Parathyroid adenoma (tissue), 2 donors: ENCODE measurements around the gene PTRH2.

ENCODE experiments used
- H2AFZ ChIP-seq: fragments of 300-600 bp; sonication (generic); one replicate; pipeline ENCODE4 v1.7.0; 2017; ENCODE audit warnings: antibody characterized with exemption, mild to moderate bottlenecking
- H3K27ac ChIP-seq: fragments of 300-600 bp; sonication (generic); one replicate; pipeline ENCODE4 v1.7.0; 2017
- H3K27me3 ChIP-seq: fragments of 300-600 bp; sonication (generic); one replicate; pipeline ENCODE4 v1.7.0; 2017; ENCODE audit warnings: low read length; ENCODE audit not compliant: control insufficient read depth, insufficient read depth
- H3K36me3 ChIP-seq: fragments of 300-600 bp; sonication (generic); one replicate; pipeline ENCODE4 v1.7.0; 2017; ENCODE audit warnings: low read length; ENCODE audit not compliant: control insufficient read depth, insufficient read depth
- H3K4me1 ChIP-seq: fragments of 300-600 bp; sonication (generic); one replicate; pipeline ENCODE4 v1.7.0; 2017; ENCODE audit warnings: control low read depth
- H3K4me2 ChIP-seq: fragments of 300-600 bp; sonication (generic); one replicate; pipeline ENCODE4 v1.7.0; 2017; ENCODE audit warnings: low read length
- H3K4me3 ChIP-seq: fragments of 300-600 bp; sonication (generic); one replicate; pipeline ENCODE4 v1.7.0; 2017; ENCODE audit warnings: low read depth, low read length
- H3K79me2 ChIP-seq: fragments of 300-600 bp; sonication (generic); one replicate; pipeline ENCODE4 v1.7.0; 2017; ENCODE audit warnings: control low read depth
- H3K9ac ChIP-seq: fragments of 300-600 bp; sonication (generic); one replicate; pipeline ENCODE4 v1.7.0; 2017; ENCODE audit warnings: mild to moderate bottlenecking
- H3K9me3 ChIP-seq: fragments of 300-600 bp; sonication (generic); one replicate; pipeline ENCODE4 v1.7.0; 2017; ENCODE audit warnings: low read length; ENCODE audit not compliant: control insufficient read depth
- TF ChIP-seq, protein P1 (sequence below): fragments of 300-600 bp; sonication (generic); IDR thresholded peaks from one replicate; pipeline ENCODE4 v1.7.0; 2017; ENCODE audit warnings: antibody characterized with exemption, mild to moderate bottlenecking
- donor health status: primary hyperparathyroidism.

Gene PTRH2

GRCh38 chr17:59678918-59679317, 28.3 kb downstream of the PTRH2 start:
- Histone ChIP-seq H3K36me3 (no peaks in the 10 kb centered on the region), H3K27ac (no peak overlapping the region), H3K27me3 (no peaks in the 10 kb centered on the region)

DNA sequence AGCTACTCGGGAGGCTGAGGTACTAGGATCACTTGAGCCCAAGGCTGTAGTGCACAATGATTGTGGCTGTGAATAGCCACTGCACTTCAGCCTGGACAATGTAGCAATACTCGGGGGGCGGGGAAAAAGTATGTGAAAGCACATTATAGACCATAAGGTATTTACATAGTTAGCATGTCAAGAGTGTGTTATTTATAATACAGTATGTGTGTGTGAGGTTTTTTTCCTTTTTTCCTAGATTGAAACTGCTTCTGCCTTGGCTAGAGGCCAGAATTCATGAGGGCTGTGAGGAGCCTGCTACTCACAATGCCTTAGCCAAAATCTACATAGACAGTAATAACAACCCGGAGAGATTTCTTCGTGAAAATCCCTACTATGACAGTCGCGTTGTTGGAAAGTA, 30.5 kb downstream of the PTRH2 start:
- H3K9me3 ChIP-seq: no peaks in the 10 kb centered on the region
- H3K4me1 ChIP-seq: no peaks in the 10 kb centered on the region
- no peak overlapping the region for H3K4me2 ChIP-seq
- no peak overlapping the region for H3K9ac ChIP-seq
- no peak overlapping the region for H3K4me3 ChIP-seq
- peaks cover 4% of the 10 kb centered on the region for H3K79me2 ChIP-seq
- no peak overlapping the region for H2AFZ ChIP-seq
- TF ChIP-seq, protein P1, sequence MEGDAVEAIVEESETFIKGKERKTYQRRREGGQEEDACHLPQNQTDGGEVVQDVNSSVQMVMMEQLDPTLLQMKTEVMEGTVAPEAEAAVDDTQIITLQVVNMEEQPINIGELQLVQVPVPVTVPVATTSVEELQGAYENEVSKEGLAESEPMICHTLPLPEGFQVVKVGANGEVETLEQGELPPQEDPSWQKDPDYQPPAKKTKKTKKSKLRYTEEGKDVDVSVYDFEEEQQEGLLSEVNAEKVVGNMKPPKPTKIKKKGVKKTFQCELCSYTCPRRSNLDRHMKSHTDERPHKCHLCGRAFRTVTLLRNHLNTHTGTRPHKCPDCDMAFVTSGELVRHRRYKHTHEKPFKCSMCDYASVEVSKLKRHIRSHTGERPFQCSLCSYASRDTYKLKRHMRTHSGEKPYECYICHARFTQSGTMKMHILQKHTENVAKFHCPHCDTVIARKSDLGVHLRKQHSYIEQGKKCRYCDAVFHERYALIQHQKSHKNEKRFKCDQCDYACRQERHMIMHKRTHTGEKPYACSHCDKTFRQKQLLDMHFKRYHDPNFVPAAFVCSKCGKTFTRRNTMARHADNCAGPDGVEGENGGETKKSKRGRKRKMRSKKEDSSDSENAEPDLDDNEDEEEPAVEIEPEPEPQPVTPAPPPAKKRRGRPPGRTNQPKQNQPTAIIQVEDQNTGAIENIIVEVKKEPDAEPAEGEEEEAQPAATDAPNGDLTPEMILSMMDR: no peak
- no peaks in the 10 kb centered on the region for H3K27me3 ChIP-seq
- no peaks in the 10 kb centered on the region for H3K36me3 ChIP-seq
- H3K27ac ChIP-seq: no peak overlapping the region

More at GRCh38 chr17:59678918-59679317, 28.3 kb downstream of the PTRH2 start:
- Histone ChIP-seq H3K4me3 (no peak overlapping the region), H3K9ac (no peak overlapping the region), H3K4me2 (no peak overlapping the region), H2AFZ (no peak overlapping the region), H3K9me3 (no peaks in the 10 kb centered on the region), H3K79me2 (no peaks in the 10 kb centered on the region), H3K4me1 (no peaks in the 10 kb centered on the region)
- TF ChIP-seq, protein P1: no peak

DNA sequence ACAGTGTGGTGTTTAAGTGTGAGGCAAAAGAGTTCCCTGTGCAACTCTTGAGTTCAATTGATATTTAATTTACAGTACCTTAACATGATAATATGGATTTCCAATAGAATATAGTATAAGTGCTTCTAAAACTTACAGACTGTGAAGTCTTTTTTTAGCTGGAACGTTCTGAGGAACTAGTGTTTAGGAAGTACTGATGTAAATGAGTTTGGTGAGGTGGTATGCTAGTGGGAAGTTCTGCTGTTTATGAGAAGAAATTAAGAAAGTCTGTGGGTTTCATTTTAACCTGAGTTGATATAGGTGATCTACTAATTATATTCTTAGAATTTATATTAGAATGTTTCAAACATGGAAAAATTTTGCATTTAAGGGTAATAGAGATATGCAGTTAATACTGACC, 32.0 kb downstream of the PTRH2 start:
- TF ChIP-seq, protein P1: no peak
- no peak overlapping the region for H3K27ac ChIP-seq
- H3K27me3 ChIP-seq: no peaks in the 10 kb centered on the region
- no peak overlapping the region for H3K4me2 ChIP-seq
- no peaks in the 10 kb centered on the region for H3K4me1 ChIP-seq
- no peaks in the 10 kb centered on the region for H3K9me3 ChIP-seq
- no peak overlapping the region for H3K4me3 ChIP-seq
- H3K9ac ChIP-seq: no peak overlapping the region
- no peak overlapping the region for H2AFZ ChIP-seq
- H3K79me2 ChIP-seq: peaks cover 13% of the 10 kb centered on the region
- no peaks in the 10 kb centered on the region for H3K36me3 ChIP-seq

- H3K4me2 ChIP-seq: no peak overlapping the region
- no peak overlapping the region for H3K9ac ChIP-seq
- H2AFZ ChIP-seq: no peak overlapping the region
- H3K27me3 ChIP-seq: no peaks in the 10 kb centered on the region
- H3K9me3 ChIP-seq: no peaks in the 10 kb centered on the region
- no peak overlapping the region for H3K27ac ChIP-seq
- peaks cover 20% of the 10 kb centered on the region for H3K79me2 ChIP-seq
- H3K4me1 ChIP-seq: no peaks in the 10 kb centered on the region
- H3K4me3 ChIP-seq: no peak overlapping the region
- H3K36me3 ChIP-seq: no peaks in the 10 kb centered on the region
- TF ChIP-seq, protein P1: no peak
Observed at GRCh38 chr17:59671386-59671785, 35.8 kb downstream of the PTRH2 start.

- Histone ChIP-seq H3K27me3 (no peaks in the 10 kb centered on the region), H3K9ac (no peak overlapping the region), H2AFZ (no peak overlapping the region), H3K4me2 (no peak overlapping the region), H3K9me3 (no peaks in the 10 kb centered on the region), H3K4me3 (no peak overlapping the region), H3K27ac (no peak overlapping the region), H3K79me2 (peaks cover 23% of the 10 kb centered on the region), H3K4me1 (no peaks in the 10 kb centered on the region), H3K36me3 (no peaks in the 10 kb centered on the region)
- TF ChIP-seq, protein P1: no peak
Observed at GRCh38 chr17:59669944-59670343, 37.3 kb downstream of the PTRH2 start.
